MM.1S (cell line): ENCODE measurements around the gene RAPGEFL1.

Source experiments
- DNase-seq: peaks from one replicate; pipeline ENCODE4 v3.0.0-alpha.2; 2015
- H2AFZ ChIP-seq: fragments of 300-600 bp; sonication (generic); 2 replicates; pipeline ENCODE4 v1.6.0; 2016; ENCODE audit warnings: antibody characterized with exemption, low read length
- H3F3A ChIP-seq: fragments of 300-600 bp; sonication (generic); 2 replicates; pipeline ENCODE4 v1.6.1; 2016; ENCODE audit warnings: mild to moderate bottlenecking, antibody characterized with exemption, low read length, moderate library complexity, mixed read lengths; ENCODE audit not compliant: insufficient read depth
- H3K27ac ChIP-seq: fragments of 300-600 bp; sonication (generic); 2 replicates; pipeline ENCODE4 v1.5.1; 2016; ENCODE audit warnings: mild to moderate bottlenecking, low read length
- H3K27me3 ChIP-seq: fragments of 300-600 bp; sonication (generic); replicated peaks from 2 replicates; pipeline ENCODE4 v1.6.0; 2016; ENCODE audit warnings: low read length; ENCODE audit not compliant: insufficient read depth
- H3K36me3 ChIP-seq: fragments of 300-600 bp; sonication (generic); replicated peaks from 2 replicates; pipeline ENCODE4 v1.6.1; 2016; ENCODE audit warnings: mild to moderate bottlenecking, low read length, mixed read lengths; ENCODE audit not compliant: insufficient read depth
- H3K4me1 ChIP-seq: fragments of 300-600 bp; sonication (generic); 2 replicates; pipeline ENCODE4 v1.6.1; 2016; ENCODE audit warnings: low read length, mixed read lengths
- H3K4me2 ChIP-seq: fragments of 300-600 bp; sonication (generic); 2 replicates; pipeline ENCODE4 v1.6.0; 2016; ENCODE audit warnings: low read depth, low read length
- H3K4me3 ChIP-seq: fragments of 300-600 bp; sonication (generic); 2 replicates; pipeline ENCODE4 v1.5.1; 2016; ENCODE audit warnings: low read length, mixed read lengths
- H3K79me2 ChIP-seq: fragments of 300-600 bp; sonication (generic); 2 replicates; pipeline ENCODE4 v1.6.1; 2016; ENCODE audit warnings: mixed run types, low read length, mixed read lengths
- H3K9ac ChIP-seq: fragments of 300-600 bp; sonication (generic); 2 replicates; pipeline ENCODE4 v1.6.1; 2016; ENCODE audit warnings: low read length, mixed read lengths
- H3K9me2 ChIP-seq: fragments of 300-600 bp; sonication (generic); replicated peaks from 2 replicates; pipeline ENCODE4 v1.6.1; 2016; ENCODE audit warnings: mild to moderate bottlenecking, low read length, mixed read lengths; ENCODE audit not compliant: insufficient read depth
- H3K9me3 ChIP-seq: fragments of 300-600 bp; sonication (generic); replicated peaks from 2 replicates; pipeline ENCODE4 v1.6.1; 2016; ENCODE audit warnings: mild to moderate bottlenecking, low read length, mixed read lengths; ENCODE audit not compliant: insufficient read depth
- H4K20me1 ChIP-seq: fragments of 300-600 bp; sonication (generic); 2 replicates; pipeline ENCODE4 v1.6.1; 2016; ENCODE audit warnings: mild to moderate bottlenecking, low read length, moderate library complexity, mixed read lengths; ENCODE audit not compliant: insufficient read depth
- CTCF ChIP-seq: fragments of 300-600 bp; sonication (generic); IDR thresholded peaks from 2 replicates; pipeline ENCODE4 v1.5.1; 2016; ENCODE audit warnings: antibody characterized with exemption, low read length, mixed read lengths
- EZH2 ChIP-seq: fragments of 300-600 bp; sonication (generic); optimal IDR thresholded peaks from 2 replicates; pipeline ENCODE3; 2017; ENCODE audit warnings: low read depth, mild to moderate bottlenecking, antibody characterized with exemption, low read length, mixed read lengths
- EZH2phosphoT487 ChIP-seq: fragments of 300-600 bp; sonication (generic); IDR thresholded peaks from 2 replicates; pipeline ENCODE4 v1.6.1; 2018; ENCODE audit warnings: antibody characterized with exemption, low read length

The RAPGEFL1 gene

GRCh38 chr17:40145476-40145875 is 31.8 kb upstream of the RAPGEFL1 start:
- no peaks in the 10 kb centered on the region for H3K9me3 ChIP-seq
- H3K27me3 ChIP-seq, result no peaks in the 10 kb centered on the region
- H3F3A ChIP-seq, result no peaks in the 10 kb centered on the region
- no peaks in the 10 kb centered on the region for H4K20me1 ChIP-seq
- no peak for DNase-seq
- TF ChIP-seq EZH2 (no peak), CTCF (no peak), EZH2phosphoT487 (no peak)
- peaks cover 9% of the 10 kb centered on the region for H3K36me3 ChIP-seq
- H3K79me2 ChIP-seq, result peaks cover 78% of the 10 kb centered on the region
- no peak overlapping the region for H2AFZ ChIP-seq
- no peak overlapping the region for H3K4me2 ChIP-seq
- no peak overlapping the region for H3K27ac ChIP-seq
- peaks cover 8% of the 10 kb centered on the region for H3K4me1 ChIP-seq
- no peak overlapping the region for H3K4me3 ChIP-seq
- no peaks in the 10 kb centered on the region for H3K9me2 ChIP-seq
- no peak overlapping the region for H3K9ac ChIP-seq

GRCh38 chr17:40148527-40148926 is 28.7 kb upstream of the RAPGEFL1 start:
- no peaks in the 10 kb centered on the region for H3K4me1 ChIP-seq

GRCh38 chr17:40150276-40150675 is 27.0 kb upstream of the RAPGEFL1 start:
- Histone ChIP-seq H3K9me2 (no peaks in the 10 kb centered on the region), H3F3A (no peaks in the 10 kb centered on the region), H4K20me1 (no peaks in the 10 kb centered on the region), H3K9ac (no peak overlapping the region), H3K27me3 (no peaks in the 10 kb centered on the region), H2AFZ (no peak overlapping the region), H3K4me1 (no peaks in the 10 kb centered on the region), H3K4me2 (no peak overlapping the region), H3K36me3 (peaks cover 11% of the 10 kb centered on the region), H3K27ac (no peak overlapping the region), H3K79me2 (peaks cover 87% of the 10 kb centered on the region), H3K4me3 (no peak overlapping the region), H3K9me3 (no peaks in the 10 kb centered on the region)
- TF ChIP-seq EZH2phosphoT487, result no peak
- no peak for TF ChIP-seq CTCF
- no peak for DNase-seq

More at GRCh38 chr17:40148527-40148926, 28.7 kb upstream of the RAPGEFL1 start:
- H4K20me1 ChIP-seq, result no peaks in the 10 kb centered on the region
- H3K9ac ChIP-seq, result no peak overlapping the region
- no peak overlapping the region for H3K27ac ChIP-seq
- H3K36me3 ChIP-seq, result peaks cover 11% of the 10 kb centered on the region
- H3K4me2 ChIP-seq, result no peak overlapping the region
- H3F3A ChIP-seq, result no peaks in the 10 kb centered on the region
- no peak for TF ChIP-seq EZH2phosphoT487
- no peak for TF ChIP-seq CTCF
- no peak for TF ChIP-seq EZH2
- no peaks in the 10 kb centered on the region for H3K9me3 ChIP-seq
- H3K4me3 ChIP-seq, result no peak overlapping the region
- H3K79me2 ChIP-seq, result peaks cover 80% of the 10 kb centered on the region
- H3K9me2 ChIP-seq, result no peaks in the 10 kb centered on the region
- no peak overlapping the region for H2AFZ ChIP-seq
- no peak for DNase-seq
- no peaks in the 10 kb centered on the region for H3K27me3 ChIP-seq
